Liver (tissue), 9 donors: ENCODE measurements around the gene ABCB6. TPM values are rescaled to one million over a fixed set of nuclear protein-coding genes. Genes with fewer than 3 reads are reported as not detected.

Experiments
- DNase-seq: peaks from one replicate; pipeline ENCODE4 v3.0.0-alpha.2; 2017; ENCODE audit warnings: low spot score
- H3K27ac ChIP-seq, 2 donors: one replicate each; pipeline ENCODE4 v1.7.0; 2013; ENCODE audit warnings: inconsistent platforms in 2 of 2, low read length in 2 of 2, control low read depth in 1 of 2, low read depth in 1 of 2, mild to moderate bottlenecking in 1 of 2
- H3K27me3 ChIP-seq, 4 donors: one replicate each; pipeline versions ENCODE4 v1.6.1 to v1.7.0; 2013; ENCODE audit warnings: low read length in 3 of 4, inconsistent platforms in 1 of 4, mild to moderate bottlenecking in 1 of 4, moderate library complexity in 1 of 4; ENCODE audit not compliant: control insufficient read depth in 4 of 4, insufficient read depth in 4 of 4
- H3K36me3 ChIP-seq, 4 donors: one replicate each; pipeline versions ENCODE4 v1.6.1 to v1.7.0; 2013; ENCODE audit warnings: low read length in 3 of 4, mild to moderate bottlenecking in 3 of 4, low read depth in 1 of 4, moderate library complexity in 1 of 4; ENCODE audit not compliant: control insufficient read depth in 4 of 4, insufficient read depth in 3 of 4
- H3K4me1 ChIP-seq, 4 donors: one replicate each; pipeline versions ENCODE4 v1.6.1 to v1.7.0; 2013; ENCODE audit warnings: low read length in 3 of 4, mild to moderate bottlenecking in 3 of 4, moderate library complexity in 1 of 4; ENCODE audit not compliant: control insufficient read depth in 4 of 4, insufficient read depth in 4 of 4
- H3K4me3 ChIP-seq, 3 donors: one replicate each; pipeline versions ENCODE4 v1.6.1 to v1.7.0; 2013; ENCODE audit warnings: low read length in 3 of 3, control low read depth in 1 of 3, low read depth in 1 of 3, mild to moderate bottlenecking in 1 of 3
- H3K9ac ChIP-seq, 2 donors: one replicate each; pipeline ENCODE4 v1.7.0; 2013; ENCODE audit warnings: low read length in 2 of 2, mild to moderate bottlenecking in 2 of 2, moderate library complexity in 2 of 2, control low read depth in 1 of 2, low read depth in 1 of 2
- H3K9me3 ChIP-seq, 4 donors: one replicate each; pipeline versions ENCODE4 v1.6.1 to v1.7.0; 2013; ENCODE audit warnings: low read length in 3 of 4; ENCODE audit not compliant: control insufficient read depth in 4 of 4
- EGR1 ChIP-seq, 2 donors: IDR thresholded peaks; 2 replicates each; pipeline ENCODE4 v1.6.1; 2016 to 2018; ENCODE audit warnings: antibody characterized with exemption in 2 of 2, low read depth in 2 of 2
- FOXA2 ChIP-seq: IDR thresholded peaks from 2 replicates; pipeline ENCODE4 v1.6.1; 2016; ENCODE audit warnings: antibody characterized with exemption
- GABPA ChIP-seq, 2 donors: IDR thresholded peaks in 1 of 2; conservative IDR thresholded peaks in 1 of 2; 2 replicates each; pipeline ENCODE4 v1.6.1; 2016; ENCODE audit warnings: antibody characterized with exemption in 2 of 2, mild to moderate bottlenecking in 1 of 2, moderate library complexity in 1 of 2
- HNF4A ChIP-seq, 2 donors: conservative IDR thresholded peaks; 2 replicates each; pipeline ENCODE4 v1.6.1; 2016; ENCODE audit warnings: antibody characterized with exemption in 2 of 2, mild to moderate bottlenecking in 2 of 2
- HNF4G ChIP-seq: IDR thresholded peaks from 2 replicates; pipeline ENCODE4 v1.6.1; 2016; ENCODE audit warnings: antibody characterized with exemption
- JUND ChIP-seq, 2 donors: IDR thresholded peaks; 2 replicates each; pipeline ENCODE4 v1.6.1; 2016; ENCODE audit warnings: antibody characterized with exemption in 2 of 2
- RAD21 ChIP-seq, 2 donors: IDR thresholded peaks; 2 replicates each; pipeline ENCODE4 v1.6.1; 2016; ENCODE audit warnings: antibody characterized with exemption in 2 of 2, mild to moderate bottlenecking in 2 of 2
- RXRA ChIP-seq, 2 donors: IDR thresholded peaks; 2 replicates each; pipeline ENCODE4 v1.6.1; 2017 to 2018; ENCODE audit warnings: antibody characterized with exemption in 2 of 2, mild to moderate bottlenecking in 1 of 2
- TAF1 ChIP-seq: conservative IDR thresholded peaks from 2 replicates; pipeline ENCODE4 v1.6.1; 2016; ENCODE audit warnings: antibody characterized with exemption, mild to moderate bottlenecking
- WGBS: extraction: QIAGEN DNeasy Blood & Tissue Kit; methylation state at CpG from one replicate; pipeline ENCODE4 v1.1.7; 2013; 5-methylcytosine and 5-hydroxymethylcytosine counted together
- polyA plus RNA-seq, 2 donors: library from polyadenylated mRNA; stranded (reverse) in 1 of 2; unstranded in 1 of 2; fragments of 200-250 nt in 1 of 2; fragments of >200 nt in 1 of 2; fragmentation: Nextera tagmentation in 1 of 2; extraction: Ambion mirVana in 1 of 2; gene quantifications; one replicate each; pipeline versions ENCODE4 v1.2.1 to v1.2.3, GENCODE V29; 2013 to 2015
- total RNA-seq, 2 donors: library from RNA; depleted of rRNA; stranded (reverse); fragments of >200 nt; gene quantifications; one replicate each; pipeline ENCODE4 v1.2.3, GENCODE V29; 2014
- TF ChIP-seq, protein P1 (sequence below): IDR thresholded peaks from 2 replicates; pipeline ENCODE4 v1.6.1; 2016; ENCODE audit warnings: antibody characterized with exemption
- TF ChIP-seq, protein P2 (sequence below): fragments of 150-350 bp; IDR thresholded peaks from 2 replicates; pipeline ENCODE4 v1.5.1; 2017; ENCODE audit warnings: improper control_type of control experiment, low read depth, low read length; ENCODE audit not compliant: missing input control
- TF ChIP-seq, protein P3 (sequence below): IDR thresholded peaks from 2 replicates; pipeline ENCODE4 v1.6.1; 2016; ENCODE audit warnings: antibody characterized with exemption, mild to moderate bottlenecking
- TF ChIP-seq, protein P4 (sequence below): IDR thresholded peaks from 2 replicates; pipeline ENCODE4 v1.6.1; 2016; ENCODE audit warnings: antibody characterized with exemption
- donor health status: healthy.
- donor health status: healthy.
- donor health status: healthy.
- donor health status: healthy.
- donor health status: healthy.

The ABCB6 gene
- total and polyA plus RNA-seq, 4 donors: 19.0 to 96.1 (median 47.8) TPM

DNA sequence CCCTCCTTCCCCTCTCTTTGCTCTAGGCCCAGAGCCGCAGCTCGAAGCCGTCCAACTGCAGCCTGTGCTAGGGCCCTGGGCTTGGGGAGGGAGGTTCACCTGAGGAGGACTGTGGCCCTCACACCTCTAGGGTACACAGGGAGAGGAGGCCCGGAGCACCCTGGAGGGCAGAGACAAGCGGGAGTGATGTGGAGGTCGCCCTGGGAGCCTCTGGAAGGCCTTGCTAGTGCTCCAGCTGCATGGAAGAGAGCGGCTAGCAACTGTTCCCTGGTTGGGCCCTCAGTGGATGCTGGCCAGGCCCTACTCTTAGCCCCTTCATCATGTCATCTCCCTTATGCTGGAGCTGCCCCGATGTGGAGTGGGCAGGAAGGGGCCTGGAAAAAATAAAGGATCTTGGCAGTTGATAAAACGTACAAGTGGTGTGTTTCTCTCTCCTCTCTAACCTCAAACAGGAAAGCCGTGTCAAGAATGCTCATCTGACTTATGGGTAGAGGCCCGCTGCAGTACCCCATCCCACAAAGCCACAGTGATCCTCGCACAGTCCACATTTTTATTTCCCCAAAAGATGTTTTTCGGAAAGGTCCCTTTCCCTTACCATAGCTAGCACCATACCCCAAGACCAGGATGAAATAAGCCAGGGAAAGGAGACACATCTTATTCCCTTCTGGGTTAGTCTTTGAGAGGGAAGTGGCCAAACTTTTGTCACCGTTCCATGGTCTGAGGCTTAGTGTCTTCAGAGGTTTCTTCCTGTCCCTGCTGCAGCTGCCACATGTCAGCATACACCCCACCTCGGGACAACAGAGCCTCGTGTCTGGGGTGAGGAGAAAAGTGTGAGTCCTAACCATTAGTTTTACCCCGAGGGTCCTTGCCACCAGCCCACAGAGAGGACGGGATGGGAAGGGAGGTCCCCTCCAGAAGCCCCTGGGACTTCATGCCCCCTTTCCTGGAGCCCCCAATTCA, 9.2 kb downstream of the ABCB6 start:
- no peaks in the 10 kb centered on the region for H3K9me3 ChIP-seq
- no peak overlapping the region for H3K9ac ChIP-seq
- H3K27me3 ChIP-seq: no peaks in the 10 kb centered on the region
- 87% methylated on average over 18 of the region's 18 CpGs for WGBS
- H3K4me1 ChIP-seq: peaks cover 3 to 26% (median 23%) of the 10 kb centered on the region in 4 donors
- H3K36me3 ChIP-seq: peaks cover 11 to 33% (median 13%) of the 10 kb centered on the region in 4 donors
- no peak overlapping the region for H3K4me3 ChIP-seq
- DNase-seq: no peak
- no peak overlapping the region for H3K27ac ChIP-seq
- TF ChIP-seq RXRA (IDR thresholded peaks at IDR 0.05) (no peak), HNF4G (no peak), HNF4A (conservative IDR thresholded peaks at IDR 0.05) (no peak), TAF1 (no peak), RAD21 (IDR thresholded peaks at IDR 0.05) (no peak), JUND (IDR thresholded peaks at IDR 0.05) (no peak), EGR1 (IDR thresholded peaks at IDR 0.05; ENCODE audit: low read depth in 2 of 2) (no peak), GABPA (IDR thresholded peaks at IDR 0.05 in 1 of 2, conservative IDR thresholded peaks at IDR 0.05 in 1 of 2) (no peak), FOXA2 (no peak)
- TF ChIP-seq, protein P1, sequence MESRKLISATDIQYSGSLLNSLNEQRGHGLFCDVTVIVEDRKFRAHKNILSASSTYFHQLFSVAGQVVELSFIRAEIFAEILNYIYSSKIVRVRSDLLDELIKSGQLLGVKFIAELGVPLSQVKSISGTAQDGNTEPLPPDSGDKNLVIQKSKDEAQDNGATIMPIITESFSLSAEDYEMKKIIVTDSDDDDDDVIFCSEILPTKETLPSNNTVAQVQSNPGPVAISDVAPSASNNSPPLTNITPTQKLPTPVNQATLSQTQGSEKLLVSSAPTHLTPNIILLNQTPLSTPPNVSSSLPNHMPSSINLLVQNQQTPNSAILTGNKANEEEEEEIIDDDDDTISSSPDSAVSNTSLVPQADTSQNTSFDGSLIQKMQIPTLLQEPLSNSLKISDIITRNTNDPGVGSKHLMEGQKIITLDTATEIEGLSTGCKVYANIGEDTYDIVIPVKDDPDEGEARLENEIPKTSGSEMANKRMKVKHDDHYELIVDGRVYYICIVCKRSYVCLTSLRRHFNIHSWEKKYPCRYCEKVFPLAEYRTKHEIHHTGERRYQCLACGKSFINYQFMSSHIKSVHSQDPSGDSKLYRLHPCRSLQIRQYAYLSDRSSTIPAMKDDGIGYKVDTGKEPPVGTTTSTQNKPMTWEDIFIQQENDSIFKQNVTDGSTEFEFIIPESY: no peak
- TF ChIP-seq, protein P2, sequence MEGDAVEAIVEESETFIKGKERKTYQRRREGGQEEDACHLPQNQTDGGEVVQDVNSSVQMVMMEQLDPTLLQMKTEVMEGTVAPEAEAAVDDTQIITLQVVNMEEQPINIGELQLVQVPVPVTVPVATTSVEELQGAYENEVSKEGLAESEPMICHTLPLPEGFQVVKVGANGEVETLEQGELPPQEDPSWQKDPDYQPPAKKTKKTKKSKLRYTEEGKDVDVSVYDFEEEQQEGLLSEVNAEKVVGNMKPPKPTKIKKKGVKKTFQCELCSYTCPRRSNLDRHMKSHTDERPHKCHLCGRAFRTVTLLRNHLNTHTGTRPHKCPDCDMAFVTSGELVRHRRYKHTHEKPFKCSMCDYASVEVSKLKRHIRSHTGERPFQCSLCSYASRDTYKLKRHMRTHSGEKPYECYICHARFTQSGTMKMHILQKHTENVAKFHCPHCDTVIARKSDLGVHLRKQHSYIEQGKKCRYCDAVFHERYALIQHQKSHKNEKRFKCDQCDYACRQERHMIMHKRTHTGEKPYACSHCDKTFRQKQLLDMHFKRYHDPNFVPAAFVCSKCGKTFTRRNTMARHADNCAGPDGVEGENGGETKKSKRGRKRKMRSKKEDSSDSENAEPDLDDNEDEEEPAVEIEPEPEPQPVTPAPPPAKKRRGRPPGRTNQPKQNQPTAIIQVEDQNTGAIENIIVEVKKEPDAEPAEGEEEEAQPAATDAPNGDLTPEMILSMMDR: no peak
- TF ChIP-seq, protein P3, sequence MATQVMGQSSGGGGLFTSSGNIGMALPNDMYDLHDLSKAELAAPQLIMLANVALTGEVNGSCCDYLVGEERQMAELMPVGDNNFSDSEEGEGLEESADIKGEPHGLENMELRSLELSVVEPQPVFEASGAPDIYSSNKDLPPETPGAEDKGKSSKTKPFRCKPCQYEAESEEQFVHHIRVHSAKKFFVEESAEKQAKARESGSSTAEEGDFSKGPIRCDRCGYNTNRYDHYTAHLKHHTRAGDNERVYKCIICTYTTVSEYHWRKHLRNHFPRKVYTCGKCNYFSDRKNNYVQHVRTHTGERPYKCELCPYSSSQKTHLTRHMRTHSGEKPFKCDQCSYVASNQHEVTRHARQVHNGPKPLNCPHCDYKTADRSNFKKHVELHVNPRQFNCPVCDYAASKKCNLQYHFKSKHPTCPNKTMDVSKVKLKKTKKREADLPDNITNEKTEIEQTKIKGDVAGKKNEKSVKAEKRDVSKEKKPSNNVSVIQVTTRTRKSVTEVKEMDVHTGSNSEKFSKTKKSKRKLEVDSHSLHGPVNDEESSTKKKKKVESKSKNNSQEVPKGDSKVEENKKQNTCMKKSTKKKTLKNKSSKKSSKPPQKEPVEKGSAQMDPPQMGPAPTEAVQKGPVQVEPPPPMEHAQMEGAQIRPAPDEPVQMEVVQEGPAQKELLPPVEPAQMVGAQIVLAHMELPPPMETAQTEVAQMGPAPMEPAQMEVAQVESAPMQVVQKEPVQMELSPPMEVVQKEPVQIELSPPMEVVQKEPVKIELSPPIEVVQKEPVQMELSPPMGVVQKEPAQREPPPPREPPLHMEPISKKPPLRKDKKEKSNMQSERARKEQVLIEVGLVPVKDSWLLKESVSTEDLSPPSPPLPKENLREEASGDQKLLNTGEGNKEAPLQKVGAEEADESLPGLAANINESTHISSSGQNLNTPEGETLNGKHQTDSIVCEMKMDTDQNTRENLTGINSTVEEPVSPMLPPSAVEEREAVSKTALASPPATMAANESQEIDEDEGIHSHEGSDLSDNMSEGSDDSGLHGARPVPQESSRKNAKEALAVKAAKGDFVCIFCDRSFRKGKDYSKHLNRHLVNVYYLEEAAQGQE: no peak
- TF ChIP-seq, protein P4, sequence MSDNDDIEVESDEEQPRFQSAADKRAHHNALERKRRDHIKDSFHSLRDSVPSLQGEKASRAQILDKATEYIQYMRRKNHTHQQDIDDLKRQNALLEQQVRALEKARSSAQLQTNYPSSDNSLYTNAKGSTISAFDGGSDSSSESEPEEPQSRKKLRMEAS: no peak
